ENCODE results near the gene GSG1L2.

Gene GSG1L2

DNA sequence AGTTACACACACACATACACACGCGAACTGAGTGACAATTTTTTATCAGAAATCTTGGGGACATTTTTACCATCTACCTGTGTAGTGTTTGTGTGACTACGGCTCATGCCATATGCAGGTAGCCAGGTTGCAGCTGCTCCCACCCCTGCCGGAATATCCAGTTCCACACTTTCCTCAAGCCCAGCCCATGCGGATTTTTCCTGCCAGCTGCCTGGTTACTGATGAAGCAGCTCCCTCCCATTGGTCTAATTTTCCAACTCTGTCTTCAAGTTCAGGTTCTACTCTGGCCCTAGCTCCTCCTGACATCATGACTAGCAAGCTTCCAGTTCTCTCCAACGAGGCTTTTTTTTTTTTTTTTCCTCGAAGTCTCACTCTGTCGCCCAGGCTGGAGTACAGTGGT, 4.8 kb downstream of the GSG1L2 start:
- Histone ChIP-seq H3K27ac (no peak overlapping the region), H3K36me3 (ENCODE audit: insufficient read depth, low read length) (no peaks in the 10 kb centered on the region), H3K9me3 (ENCODE audit: low read depth, low read length) (no peaks in the 10 kb centered on the region), H3K9ac (ENCODE audit: insufficient read length) (no peak overlapping the region), H3K4me3 (no peak overlapping the region)
- no peak for DNase-seq (ENCODE audit: low read depth, low spot score)
- no peak for TF ChIP-seq FOXP2 (optimal IDR thresholded peaks at IDR 0.05; ENCODE audit: control extremely low read depth, extremely low read length, insufficient read depth)
- no peak for TF ChIP-seq EZH2 (IDR thresholded peaks at IDR 0.05)
- TF ChIP-seq POLR2AphosphoS5 (IDR thresholded peaks at IDR 0.05; ENCODE audit: borderline replicate concordance, low read depth, low read length): no peak

DNA sequence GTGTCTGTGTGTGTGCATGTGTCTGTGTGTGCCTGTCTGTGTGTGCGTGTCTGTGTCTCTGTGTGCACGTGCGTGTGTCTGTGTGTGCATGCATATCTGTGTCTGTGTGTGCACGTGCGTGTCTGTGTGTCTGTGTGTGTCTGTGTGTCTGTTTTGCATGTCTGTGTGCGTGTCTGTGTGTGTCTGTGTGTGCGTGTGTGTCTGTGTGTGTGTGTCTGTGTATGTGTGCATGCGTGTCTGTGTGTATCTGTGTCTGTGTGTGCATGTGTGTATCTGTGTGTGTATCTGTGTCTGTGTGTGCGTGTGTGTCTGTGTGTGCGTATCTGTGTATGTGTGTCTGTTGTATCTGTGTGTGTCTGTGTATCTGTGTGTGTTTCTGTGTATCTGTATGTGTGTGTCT, 5.4 kb downstream of the GSG1L2 start:
- Histone ChIP-seq H3K4me3 (no peak overlapping the region), H3K9ac (ENCODE audit: insufficient read length) (no peak overlapping the region), H3K36me3 (ENCODE audit: insufficient read depth, low read length) (no peaks in the 10 kb centered on the region), H3K27ac (no peak overlapping the region), H3K9me3 (ENCODE audit: low read depth, low read length) (no peaks in the 10 kb centered on the region)
- TF ChIP-seq POLR2AphosphoS5 (IDR thresholded peaks at IDR 0.05; ENCODE audit: borderline replicate concordance, low read depth, low read length) (no peak), EZH2 (IDR thresholded peaks at IDR 0.05) (no peak), FOXP2 (optimal IDR thresholded peaks at IDR 0.05; ENCODE audit: control extremely low read depth, extremely low read length, insufficient read depth) (no peak)
- DNase-seq (ENCODE audit: low read depth, low spot score): no peak

GRCh38 chr17:9814337-9814945, 7.4 kb downstream of the GSG1L2 start:
- no peak for DNase-seq (ENCODE audit: low read depth, low spot score)
- Histone ChIP-seq H3K27ac (no peak overlapping the region), H3K9me3 (ENCODE audit: low read depth, low read length) (no peaks in the 10 kb centered on the region), H3K4me3 (no peak overlapping the region), H3K9ac (ENCODE audit: insufficient read length) (no peak overlapping the region), H3K36me3 (ENCODE audit: insufficient read depth, low read length) (no peaks in the 10 kb centered on the region)
- no peak for TF ChIP-seq EZH2 (IDR thresholded peaks at IDR 0.05)
- TF ChIP-seq FOXP2 (optimal IDR thresholded peaks at IDR 0.05; ENCODE audit: control extremely low read depth, extremely low read length, insufficient read depth): no peak
- TF ChIP-seq POLR2AphosphoS5 (IDR thresholded peaks at IDR 0.05; ENCODE audit: borderline replicate concordance, low read depth, low read length): no peak

DNA sequence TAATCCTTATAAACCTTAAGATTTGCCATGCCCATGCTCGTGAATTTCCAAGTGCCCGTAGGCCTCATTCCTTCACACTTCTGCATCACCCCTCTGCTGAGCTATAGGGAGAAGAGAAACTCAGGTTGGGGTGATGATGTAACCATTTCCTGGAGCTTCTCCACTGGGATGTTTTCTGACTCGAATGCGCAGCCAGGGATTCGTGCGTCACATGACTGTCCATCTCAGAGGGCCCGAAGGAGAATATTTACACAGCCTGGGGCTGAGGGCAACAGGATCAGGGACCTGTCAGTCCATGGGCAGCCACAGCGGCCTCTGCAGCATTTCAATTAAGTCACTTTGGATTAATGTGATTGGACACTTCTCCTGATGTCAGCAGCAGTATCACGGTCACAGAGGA, 8.7 kb downstream of the GSG1L2 start:
- no peak overlapping the region for H3K27ac ChIP-seq
- no peak overlapping the region for H3K4me3 ChIP-seq
- no peak overlapping the region for H3K9ac ChIP-seq (ENCODE audit: insufficient read length)
- H3K36me3 ChIP-seq (ENCODE audit: insufficient read depth, low read length): no peaks in the 10 kb centered on the region
- H3K9me3 ChIP-seq (ENCODE audit: low read depth, low read length): no peaks in the 10 kb centered on the region
- TF ChIP-seq FOXP2 (optimal IDR thresholded peaks at IDR 0.05; ENCODE audit: control extremely low read depth, extremely low read length, insufficient read depth) (no peak), EZH2 (IDR thresholded peaks at IDR 0.05) (no peak)
- DNase-seq (ENCODE audit: low read depth, low spot score): no peak

- no peak overlapping the region for H3K9ac ChIP-seq (ENCODE audit: insufficient read length)
- H3K9me3 ChIP-seq (ENCODE audit: low read depth, low read length): no peaks in the 10 kb centered on the region
- H3K4me3 ChIP-seq: no peak overlapping the region
- TF ChIP-seq FOXP2 (optimal IDR thresholded peaks at IDR 0.05; ENCODE audit: control extremely low read depth, extremely low read length, insufficient read depth): no peak
- no peak for TF ChIP-seq EZH2 (IDR thresholded peaks at IDR 0.05)
- TF ChIP-seq POLR2AphosphoS5 (IDR thresholded peaks at IDR 0.05; ENCODE audit: borderline replicate concordance, low read depth, low read length): no peak
- no peak overlapping the region for H3K27ac ChIP-seq
- no peaks in the 10 kb centered on the region for H3K36me3 ChIP-seq (ENCODE audit: insufficient read depth, low read length)
- no peak for DNase-seq (ENCODE audit: low read depth, low spot score)
These were observed 10.3 kb downstream of the GSG1L2 start for GRCh38 chr17:9811537-9811936.

DNA sequence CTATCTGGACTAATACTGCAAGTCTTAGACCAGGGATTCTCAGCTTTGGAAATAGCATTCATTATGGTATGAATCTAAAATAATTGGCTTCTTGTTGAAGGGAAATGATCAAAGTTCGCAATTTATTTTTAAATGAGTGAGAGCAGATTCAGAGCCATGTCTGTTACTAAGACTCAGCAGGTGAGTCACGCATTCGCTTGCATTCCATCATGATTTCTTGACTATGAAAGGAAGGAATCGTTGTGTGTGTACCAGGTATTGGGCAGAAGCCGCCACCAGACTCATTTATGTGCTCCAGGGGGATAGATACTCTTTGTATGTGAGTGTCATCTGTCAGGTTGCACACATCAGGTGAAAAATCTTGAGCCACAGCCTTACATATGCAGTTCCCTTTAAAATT, 10.8 kb downstream of the GSG1L2 start:
- TF ChIP-seq POLR2AphosphoS5 (IDR thresholded peaks at IDR 0.05; ENCODE audit: borderline replicate concordance, low read depth, low read length): no peak
- TF ChIP-seq EZH2 (IDR thresholded peaks at IDR 0.05): no peak
- TF ChIP-seq FOXP2 (optimal IDR thresholded peaks at IDR 0.05; ENCODE audit: control extremely low read depth, extremely low read length, insufficient read depth): no peak
- Histone ChIP-seq H3K27ac (no peak overlapping the region), H3K36me3 (ENCODE audit: insufficient read depth, low read length) (no peaks in the 10 kb centered on the region), H3K4me3 (no peak overlapping the region), H3K9ac (ENCODE audit: insufficient read length) (no peak overlapping the region), H3K9me3 (ENCODE audit: low read depth, low read length) (no peaks in the 10 kb centered on the region)
- no peak for DNase-seq (ENCODE audit: low read depth, low spot score)

GRCh38 chr17:9810100-9810949, 11.6 kb downstream of the GSG1L2 start:
- no peak for TF ChIP-seq POLR2AphosphoS5 (IDR thresholded peaks at IDR 0.05; ENCODE audit: borderline replicate concordance, low read depth, low read length)
- no peak for TF ChIP-seq FOXP2 (optimal IDR thresholded peaks at IDR 0.05; ENCODE audit: control extremely low read depth, extremely low read length, insufficient read depth)
- no peak for TF ChIP-seq EZH2 (IDR thresholded peaks at IDR 0.05)
- no peak for DNase-seq (ENCODE audit: low read depth, low spot score)
- no peak overlapping the region for H3K27ac ChIP-seq

GRCh38 chr17:9809409-9809808, 12.5 kb downstream of the GSG1L2 start:
- Histone ChIP-seq H3K9ac (ENCODE audit: insufficient read length) (no peak overlapping the region), H3K27ac (no peak overlapping the region), H3K9me3 (ENCODE audit: low read depth, low read length) (no peaks in the 10 kb centered on the region), H3K36me3 (ENCODE audit: insufficient read depth, low read length) (no peaks in the 10 kb centered on the region), H3K4me3 (no peak overlapping the region)
- DNase-seq (ENCODE audit: low read depth, low spot score): no peak
- TF ChIP-seq POLR2AphosphoS5 (IDR thresholded peaks at IDR 0.05; ENCODE audit: borderline replicate concordance, low read depth, low read length) (no peak), FOXP2 (optimal IDR thresholded peaks at IDR 0.05; ENCODE audit: control extremely low read depth, extremely low read length, insufficient read depth) (no peak), EZH2 (IDR thresholded peaks at IDR 0.05) (no peak)

More at GRCh38 chr17:9810100-9810949, 11.6 kb downstream of the GSG1L2 start:
- Histone ChIP-seq H3K36me3 (ENCODE audit: insufficient read depth, low read length) (no peaks in the 10 kb centered on the region), H3K9me3 (ENCODE audit: low read depth, low read length) (no peaks in the 10 kb centered on the region), H3K9ac (ENCODE audit: insufficient read length) (no peak overlapping the region), H3K4me3 (no peak overlapping the region)
